HCT116 (cell line): ENCODE measurements around the gene ADGRA1. TPM values are rescaled to one million over a fixed set of nuclear protein-coding genes. Genes with fewer than 3 reads are reported as not detected.

Source experiments
- ATAC-seq: fragments of 200-7000 bp; cut with Tn5 transposase; 2 replicates; pipeline ENCODE4 v1.9.1; 2020; ENCODE audit warnings: mild to moderate bottlenecking, moderate library complexity
- BruUV-seq: library from RNA; stranded (reverse); fragments of 400-500 nt; replicated peaks from 2 replicates; lab custom pipeline; 2021; lab: Mats Ljungman, UMichigan
- CTCF ChIA-PET: fragments of 300-600 bp; sonication (Branson Sonifier 250); formaldehyde crosslinking; loops from one replicate; lab custom pipeline; 2021; ENCODE audit warnings: antibody characterized with exemption; lab: Charles Lee
- POLR2A ChIA-PET: fragments of 300-600, 350-600 bp; sonication (Branson Sonifier 250); formaldehyde crosslinking; loops from one replicate; lab custom pipeline; 2021; ENCODE audit warnings: antibody characterized with exemption; lab: Charles Lee
- RAD21 ChIA-PET, 2 experiments: fragments of 300-600 bp; sonication (Branson Sonifier 250); formaldehyde crosslinking; loops; one replicate each; lab custom pipeline; 2023; ENCODE audit warnings: low total read pairs in 2 of 2; ENCODE audit not compliant: uncharacterized antibody in 2 of 2, unreplicated experiment in 2 of 2, low non-redundant PET in 1 of 2; lab: Charles Lee
- DNase-seq: peaks from one replicate; pipeline ENCODE4 v3.0.0-alpha.2; 2010; ENCODE audit warnings: low read depth, low spot score
- H2AFZ ChIP-seq: fragments of 200-600 bp; shearing (Covaris generic), sonication (generic); 2 replicates; pipeline ENCODE4 v1.6.1; 2017; ENCODE audit warnings: low read depth, mixed run types, mixed read lengths, antibody characterized with exemption, low read length; ENCODE audit not compliant: poor library complexity, severe bottlenecking
- H3K27ac ChIP-seq: 2 replicates; pipeline ENCODE4 v1.5.1; 2012; ENCODE audit warnings: low read depth, low read length
- H3K27me3 ChIP-seq: fragments of 200-600 bp; sonication (generic); 2 replicates; pipeline ENCODE4 v1.6.1; 2016; ENCODE audit warnings: mixed run types, low read length, mixed read lengths; ENCODE audit not compliant: insufficient read depth
- H3K36me3 ChIP-seq, 2 experiments: fragments of 200-500 bp in 1 of 2; fragments of 200-600 bp in 1 of 2; sonication (Bioruptor generic) in 1 of 2; sonication (generic) in 1 of 2; 2 replicates each; pipeline versions ENCODE4 v1.5.1 to v1.6.1; 2014 to 2016; ENCODE audit warnings: low read length in 2 of 2, inconsistent platforms in 1 of 2, mixed read lengths in 1 of 2, mixed run types in 1 of 2; ENCODE audit not compliant: insufficient read depth in 2 of 2, control insufficient read depth in 1 of 2
- H3K4me1 ChIP-seq, 2 experiments: fragments of 200-600 bp in 1 of 2; sonication (generic) in 1 of 2; 2 replicates each; pipeline versions ENCODE4 v1.5.1 to v1.6.1; 2012 to 2017; ENCODE audit warnings: low read length in 2 of 2, inconsistent platforms in 1 of 2, mild to moderate bottlenecking in 1 of 2, mixed read lengths in 1 of 2, mixed run types in 1 of 2, moderate library complexity in 1 of 2; ENCODE audit not compliant: insufficient read depth in 2 of 2, control insufficient read depth in 1 of 2
- H3K4me2 ChIP-seq: fragments of 200-600 bp; sonication (generic); 2 replicates; pipeline ENCODE4 v1.6.1; 2017; ENCODE audit warnings: mixed run types, low read length, mixed read lengths
- H3K4me3 ChIP-seq, 2 experiments: fragments of 200-600 bp in 1 of 2; sonication (generic) in 1 of 2; replicated peaks in 1 of 2; 2 replicates each; pipeline ENCODE4 v1.5.1; 2011 to 2016; ENCODE audit warnings: low read length in 2 of 2, control low read depth in 1 of 2, low read depth in 1 of 2, mild to moderate bottlenecking in 1 of 2, mixed read lengths in 1 of 2, mixed run types in 1 of 2
- H3K79me2 ChIP-seq: fragments of 200-600 bp; sonication (generic); 2 replicates; pipeline ENCODE4 v1.6.1; 2017; ENCODE audit warnings: mild to moderate bottlenecking, mixed run types, low read length, moderate library complexity, mixed read lengths; ENCODE audit not compliant: insufficient read depth
- H3K9ac ChIP-seq: fragments of 200-600 bp; sonication (generic); 2 replicates; pipeline ENCODE4 v1.6.1; 2016; ENCODE audit warnings: low read length, mixed read lengths
- H3K9me2 ChIP-seq: fragments of 200-600 bp; sonication (generic), shearing (Covaris generic); 2 replicates; pipeline ENCODE4 v1.6.1; 2017; ENCODE audit warnings: mixed run types, mild to moderate bottlenecking, moderate library complexity; ENCODE audit not compliant: insufficient read depth
- H3K9me3 ChIP-seq, 2 experiments: fragments of 200-500 bp in 1 of 2; fragments of 200-600 bp in 1 of 2; sonication (Bioruptor generic) in 1 of 2; sonication (generic) in 1 of 2; 2 replicates each; pipeline ENCODE4 v1.6.1; 2014 to 2017; ENCODE audit warnings: low read length in 2 of 2, mixed read lengths in 2 of 2, inconsistent platforms in 1 of 2, low read depth in 1 of 2, mild to moderate bottlenecking in 1 of 2, mixed run types in 1 of 2, moderate library complexity in 1 of 2; ENCODE audit not compliant: control insufficient read depth in 1 of 2, insufficient read depth in 1 of 2
- H4K20me1 ChIP-seq: fragments of 200-600 bp; sonication (generic), shearing (Covaris generic); 2 replicates; pipeline ENCODE4 v1.6.1; 2017; ENCODE audit warnings: mixed run types, mild to moderate bottlenecking, moderate library complexity; ENCODE audit not compliant: insufficient read depth
- CBX3 ChIP-seq: IDR thresholded peaks from 2 replicates; pipeline ENCODE4 v1.6.1; 2012; ENCODE audit warnings: low read depth
- CEBPB ChIP-seq: IDR thresholded peaks from 2 replicates; pipeline ENCODE4 v1.6.1; 2012; ENCODE audit warnings: low read depth
- EGR1 ChIP-seq: IDR thresholded peaks from 2 replicates; pipeline ENCODE4 v1.6.1; 2012; ENCODE audit warnings: low read depth
- ELF1 ChIP-seq: IDR thresholded peaks from 2 replicates; pipeline ENCODE4 v1.6.1; 2012; ENCODE audit warnings: low read depth, borderline replicate concordance
- EZH2 ChIP-seq: fragments of 200-600 bp; sonication (generic); IDR thresholded peaks from 2 replicates; pipeline ENCODE4 v1.6.1; 2017; ENCODE audit warnings: antibody characterized with exemption, mixed run types
- EZH2phosphoT487 ChIP-seq: fragments of 200-600 bp; IDR thresholded peaks from 2 replicates; pipeline ENCODE4 v1.6.1; 2018; ENCODE audit warnings: antibody characterized with exemption, borderline replicate concordance
- FOSL1 ChIP-seq: IDR thresholded peaks from 2 replicates; pipeline ENCODE4 v1.6.1; 2012; ENCODE audit warnings: low read depth
- JUND ChIP-seq: IDR thresholded peaks from 2 replicates; pipeline ENCODE4 v1.6.1; 2012
- POLR2A ChIP-seq: IDR thresholded peaks from 2 replicates; pipeline ENCODE4 v1.7.0; 2011; ENCODE audit warnings: borderline replicate concordance; ENCODE audit not compliant: insufficient read depth, insufficient read length; ENCODE audit errors: extremely low read depth
- RAD21 ChIP-seq: IDR thresholded peaks from 2 replicates; pipeline ENCODE4 v1.6.1; 2012; ENCODE audit warnings: low read depth, mild to moderate bottlenecking
- SIN3A ChIP-seq: IDR thresholded peaks from 2 replicates; pipeline ENCODE4 v1.6.1; 2012; ENCODE audit warnings: low read depth
- SP1 ChIP-seq: IDR thresholded peaks from 2 replicates; pipeline ENCODE4 v1.6.1; 2012; ENCODE audit warnings: low read depth
- SRF ChIP-seq: IDR thresholded peaks from 2 replicates; pipeline ENCODE4 v1.6.1; 2012; ENCODE audit warnings: low read depth
- TCF7L2 ChIP-seq: IDR thresholded peaks from 2 replicates; pipeline ENCODE4 v1.7.0; 2011; ENCODE audit warnings: borderline replicate concordance, inconsistent platforms; ENCODE audit not compliant: insufficient read depth, insufficient read length; ENCODE audit errors: extremely low read depth
- intact Hi-C: fragments of 100-400 bp; cut with micrococcal nuclease; formaldehyde crosslinking; loops from 2 replicates; pipeline ENCODE4 v1.10.0; 2022
- total RNA-seq: library from RNA; stranded (reverse); gene quantifications from one replicate; pipeline ENCODE4 v1.2.1, GENCODE V29; 2021; ENCODE audit not compliant: unreplicated experiment
- TF ChIP-seq, protein P1 (sequence below), 3 experiments: fragments of 200-600 bp in 1 of 3; sonication (generic) in 1 of 3; IDR thresholded peaks in 2 of 3; conservative IDR thresholded peaks in 1 of 3; 2 replicates each; pipeline ENCODE4 v1.5.1; 2012 to 2017; ENCODE audit warnings: low read depth in 2 of 3, low read length in 2 of 3, antibody characterized with exemption in 1 of 3, borderline replicate concordance in 1 of 3, control low read depth in 1 of 3, mild to moderate bottlenecking in 1 of 3, mixed read lengths in 1 of 3, mixed run types in 1 of 3, moderate library complexity in 1 of 3; ENCODE audit not compliant: insufficient read depth in 1 of 3

The ADGRA1 gene
- total RNA-seq, 1 experiment from 2014 or later, result not detected

- Histone ChIP-seq H2AFZ (no peak overlapping the region), H4K20me1 (no peaks in the 10 kb centered on the region), H3K4me2 (no peak overlapping the region), H3K9me3 (no peaks in the 10 kb centered on the region), H3K4me1 (no peaks in the 10 kb centered on the region), H3K79me2 (no peaks in the 10 kb centered on the region), H3K27me3 (no peaks in the 10 kb centered on the region; the same call in 1 of the 2 replicates), H3K4me3 (no peak overlapping the region), H3K36me3 (no peaks in the 10 kb centered on the region), H3K9ac (no peak overlapping the region), H3K9me2 (no peaks in the 10 kb centered on the region), H3K27ac (no peak overlapping the region)
- ATAC-seq (no peak), DNase-seq (no peak)
- no TSS peak for BruUV-seq
- ChIA-PET POLR2A (no interaction called here), RAD21 (no interaction called here), CTCF (no interaction called here)
- intact Hi-C loops, result no loop called here
- TF ChIP-seq SIN3A (no peak), ELF1 (no peak), JUND (no peak), TCF7L2 (no peak), EGR1 (no peak), FOSL1 (no peak), CEBPB (no peak), SP1 (no peak), POLR2A (no peak), RAD21 (no peak), CBX3 (no peak), SRF (no peak), EZH2 (no peak), EZH2phosphoT487 (no peak)
- TF ChIP-seq, protein P1, sequence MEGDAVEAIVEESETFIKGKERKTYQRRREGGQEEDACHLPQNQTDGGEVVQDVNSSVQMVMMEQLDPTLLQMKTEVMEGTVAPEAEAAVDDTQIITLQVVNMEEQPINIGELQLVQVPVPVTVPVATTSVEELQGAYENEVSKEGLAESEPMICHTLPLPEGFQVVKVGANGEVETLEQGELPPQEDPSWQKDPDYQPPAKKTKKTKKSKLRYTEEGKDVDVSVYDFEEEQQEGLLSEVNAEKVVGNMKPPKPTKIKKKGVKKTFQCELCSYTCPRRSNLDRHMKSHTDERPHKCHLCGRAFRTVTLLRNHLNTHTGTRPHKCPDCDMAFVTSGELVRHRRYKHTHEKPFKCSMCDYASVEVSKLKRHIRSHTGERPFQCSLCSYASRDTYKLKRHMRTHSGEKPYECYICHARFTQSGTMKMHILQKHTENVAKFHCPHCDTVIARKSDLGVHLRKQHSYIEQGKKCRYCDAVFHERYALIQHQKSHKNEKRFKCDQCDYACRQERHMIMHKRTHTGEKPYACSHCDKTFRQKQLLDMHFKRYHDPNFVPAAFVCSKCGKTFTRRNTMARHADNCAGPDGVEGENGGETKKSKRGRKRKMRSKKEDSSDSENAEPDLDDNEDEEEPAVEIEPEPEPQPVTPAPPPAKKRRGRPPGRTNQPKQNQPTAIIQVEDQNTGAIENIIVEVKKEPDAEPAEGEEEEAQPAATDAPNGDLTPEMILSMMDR (IDR thresholded peaks at IDR 0.05 in 2 of 3, conservative IDR thresholded peaks at IDR 0.05 in 1 of 3; ENCODE audit: borderline replicate concordance in 1 of 3, insufficient read depth in 1 of 3, low read depth in 2 of 3, low read length in 2 of 3), result no peak
These were observed 26.3 kb upstream of the ADGRA1 start for GRCh38 chr10:133061296-133062038.
